GM18505 (cell line): ENCODE results near the gene CDSN.
"Not testable (repeated sequence)": the region's sequence is repeated elsewhere in the genome, so short reads cannot be mapped to it uniquely, and the experiment has no call there.

Experiments used
- ATAC-seq: cut with Tn5 transposase; IDR thresholded peaks from one replicate; pipeline ENCODE4 v1.9.1; 2021; ENCODE audit not compliant: unreplicated experiment
- POLR2A ChIP-seq: IDR thresholded peaks from 4 replicates; pipeline ENCODE4 v1.6.1; 2011; ENCODE audit warnings: borderline replicate concordance; ENCODE audit not compliant: insufficient read depth, insufficient read length; ENCODE audit errors: extremely low read depth

Gene CDSN

GRCh38 chr6:31076611-31077010 is 43.6 kb downstream of the CDSN start:
- TF ChIP-seq POLR2A, result no peak

GRCh38 chr6:31075528-31075927 is 44.7 kb downstream of the CDSN start:
- ATAC-seq, result no peak
- no peak for TF ChIP-seq POLR2A

More at GRCh38 chr6:31076611-31077010, 43.6 kb downstream of the CDSN start:
- no peak for ATAC-seq

- ATAC-seq, result no peak
- no peak for TF ChIP-seq POLR2A
These were observed 45.8 kb downstream of the CDSN start for GRCh38 chr6:31074401-31074800.

GRCh38 chr6:31070711-31071197 is 49.5 kb downstream of the CDSN start:
- ATAC-seq, result no peak
- no peak for TF ChIP-seq POLR2A

GRCh38 chr6:31068669-31069340 is 51.4 kb downstream of the CDSN start:
- ATAC-seq, result no peak
- no peak for TF ChIP-seq POLR2A

GRCh38 chr6:31067891-31068668 is 52.2 kb downstream of the CDSN start:
- not testable (repeated sequence) for ATAC-seq

- not testable (repeated sequence) for ATAC-seq
These were observed 53.2 kb downstream of the CDSN start for GRCh38 chr6:31067028-31067427.

GRCh38 chr6:31065556-31065955 is 54.7 kb downstream of the CDSN start:
- ATAC-seq, result no peak
- no peak for TF ChIP-seq POLR2A
